Endothelial cell of umbilical vein (primary cell): ENCODE data around the gene ACER3.

ENCODE experiments used
- EZH2 ChIP-seq: IDR thresholded peaks from 2 replicates; pipeline ENCODE4 v1.6.1; 2012; ENCODE audit warnings: borderline replicate concordance, low read depth, mild to moderate bottlenecking, moderate library complexity, low read length, inconsistent platforms; ENCODE audit not compliant: severe bottlenecking
- JUN ChIP-seq: IDR thresholded peaks from 2 replicates; pipeline ENCODE4 v1.6.1; 2011; ENCODE audit warnings: borderline replicate concordance, low read depth; ENCODE audit not compliant: insufficient read length, insufficient read depth
- POLR2AphosphoS5 ChIP-seq: IDR thresholded peaks from 2 replicates; pipeline ENCODE4 v1.6.1; 2012; ENCODE audit warnings: low read depth, mild to moderate bottlenecking, control low read depth, low read length, moderate library complexity; ENCODE audit not compliant: insufficient read depth
- TF ChIP-seq, protein P1 (sequence below), 2 donors: IDR thresholded peaks; 1 replicate in 1 of 2; 2 replicates in 1 of 2; pipeline ENCODE4 v1.5.1; 2011; ENCODE audit warnings: low read length in 2 of 2, mild to moderate bottlenecking in 2 of 2, moderate library complexity in 2 of 2, control low read depth in 1 of 2, inconsistent platforms in 1 of 2, low read depth in 1 of 2; ENCODE audit not compliant: insufficient read depth in 1 of 2; ENCODE audit errors: extremely low read depth in 1 of 2

DNA sequence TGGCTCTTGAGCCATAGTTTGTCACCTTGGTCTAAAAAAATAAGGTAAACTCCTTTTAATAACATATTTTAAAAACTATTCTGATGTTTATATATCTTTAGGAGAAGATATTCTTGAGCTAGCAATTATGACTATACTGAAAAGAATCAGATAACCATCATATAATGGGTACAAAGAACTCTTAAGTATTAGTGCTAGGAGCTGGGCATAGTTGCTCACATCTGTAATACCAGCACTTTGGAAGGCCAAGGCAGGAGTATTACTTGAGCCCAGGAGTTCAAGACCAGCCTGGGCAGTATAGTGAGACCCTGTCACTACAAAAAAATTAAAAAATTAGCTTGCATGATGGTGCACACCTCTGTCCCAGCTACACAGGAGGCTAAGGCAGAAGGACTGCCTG lies 119.5 kb downstream of the ACER3 start:
- TF ChIP-seq JUN (no peak), POLR2AphosphoS5 (no peak), EZH2 (no peak)
- TF ChIP-seq, protein P1, sequence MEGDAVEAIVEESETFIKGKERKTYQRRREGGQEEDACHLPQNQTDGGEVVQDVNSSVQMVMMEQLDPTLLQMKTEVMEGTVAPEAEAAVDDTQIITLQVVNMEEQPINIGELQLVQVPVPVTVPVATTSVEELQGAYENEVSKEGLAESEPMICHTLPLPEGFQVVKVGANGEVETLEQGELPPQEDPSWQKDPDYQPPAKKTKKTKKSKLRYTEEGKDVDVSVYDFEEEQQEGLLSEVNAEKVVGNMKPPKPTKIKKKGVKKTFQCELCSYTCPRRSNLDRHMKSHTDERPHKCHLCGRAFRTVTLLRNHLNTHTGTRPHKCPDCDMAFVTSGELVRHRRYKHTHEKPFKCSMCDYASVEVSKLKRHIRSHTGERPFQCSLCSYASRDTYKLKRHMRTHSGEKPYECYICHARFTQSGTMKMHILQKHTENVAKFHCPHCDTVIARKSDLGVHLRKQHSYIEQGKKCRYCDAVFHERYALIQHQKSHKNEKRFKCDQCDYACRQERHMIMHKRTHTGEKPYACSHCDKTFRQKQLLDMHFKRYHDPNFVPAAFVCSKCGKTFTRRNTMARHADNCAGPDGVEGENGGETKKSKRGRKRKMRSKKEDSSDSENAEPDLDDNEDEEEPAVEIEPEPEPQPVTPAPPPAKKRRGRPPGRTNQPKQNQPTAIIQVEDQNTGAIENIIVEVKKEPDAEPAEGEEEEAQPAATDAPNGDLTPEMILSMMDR (IDR thresholded peaks at IDR 0.05; ENCODE audit: extremely low read depth in 1 of 2, insufficient read depth in 1 of 2, low read depth in 1 of 2, low read length in 2 of 2): no peak
